Measurements from ENCODE around the gene LARGE1.

The LARGE1 gene

GRCh38 chr22:33888821-33889220, 31.5 kb downstream of the LARGE1 start:
- TF ChIP-seq, protein P1, sequence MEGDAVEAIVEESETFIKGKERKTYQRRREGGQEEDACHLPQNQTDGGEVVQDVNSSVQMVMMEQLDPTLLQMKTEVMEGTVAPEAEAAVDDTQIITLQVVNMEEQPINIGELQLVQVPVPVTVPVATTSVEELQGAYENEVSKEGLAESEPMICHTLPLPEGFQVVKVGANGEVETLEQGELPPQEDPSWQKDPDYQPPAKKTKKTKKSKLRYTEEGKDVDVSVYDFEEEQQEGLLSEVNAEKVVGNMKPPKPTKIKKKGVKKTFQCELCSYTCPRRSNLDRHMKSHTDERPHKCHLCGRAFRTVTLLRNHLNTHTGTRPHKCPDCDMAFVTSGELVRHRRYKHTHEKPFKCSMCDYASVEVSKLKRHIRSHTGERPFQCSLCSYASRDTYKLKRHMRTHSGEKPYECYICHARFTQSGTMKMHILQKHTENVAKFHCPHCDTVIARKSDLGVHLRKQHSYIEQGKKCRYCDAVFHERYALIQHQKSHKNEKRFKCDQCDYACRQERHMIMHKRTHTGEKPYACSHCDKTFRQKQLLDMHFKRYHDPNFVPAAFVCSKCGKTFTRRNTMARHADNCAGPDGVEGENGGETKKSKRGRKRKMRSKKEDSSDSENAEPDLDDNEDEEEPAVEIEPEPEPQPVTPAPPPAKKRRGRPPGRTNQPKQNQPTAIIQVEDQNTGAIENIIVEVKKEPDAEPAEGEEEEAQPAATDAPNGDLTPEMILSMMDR (IDR thresholded peaks at IDR 0.05; ENCODE audit: insufficient read depth, low read depth, low read length, missing control alignments) = no peak
- H3K4me3 ChIP-seq (ENCODE audit: low read length) = no peak overlapping the region
- DNase-seq (ENCODE audit: low read depth) = no peak

GRCh38 chr22:33887173-33887572, 33.1 kb downstream of the LARGE1 start:
- TF ChIP-seq, protein P1 (IDR thresholded peaks at IDR 0.05; ENCODE audit: insufficient read depth, low read depth, low read length, missing control alignments) = no peak
- DNase-seq (ENCODE audit: low read depth) = no peak
- H3K4me3 ChIP-seq (ENCODE audit: low read length) = no peak overlapping the region

DNA sequence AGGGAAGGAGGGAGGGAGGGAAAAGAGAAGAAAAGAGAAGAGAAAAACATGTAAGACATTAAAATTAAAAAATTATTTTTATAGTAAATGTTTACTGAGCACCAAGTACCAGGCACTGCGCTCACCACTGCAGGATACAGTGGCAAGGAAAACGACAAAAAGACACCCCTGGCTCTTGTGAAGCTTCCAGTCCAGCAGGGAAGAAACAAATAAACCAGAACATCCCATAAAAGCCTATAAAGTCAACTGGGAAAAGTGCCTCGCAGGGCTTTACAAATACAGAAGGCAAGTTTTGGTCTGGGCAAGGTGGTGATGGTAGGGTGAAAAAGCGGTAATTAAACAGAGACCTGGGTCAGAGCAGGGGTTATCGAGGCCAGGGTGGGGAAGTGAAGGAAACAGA, 33.6 kb downstream of the LARGE1 start:
- no peak for DNase-seq (ENCODE audit: low read depth)
- no peak overlapping the region for H3K4me3 ChIP-seq (ENCODE audit: low read length)
- TF ChIP-seq, protein P1 (IDR thresholded peaks at IDR 0.05; ENCODE audit: insufficient read depth, low read depth, low read length, missing control alignments) = no peak

DNA sequence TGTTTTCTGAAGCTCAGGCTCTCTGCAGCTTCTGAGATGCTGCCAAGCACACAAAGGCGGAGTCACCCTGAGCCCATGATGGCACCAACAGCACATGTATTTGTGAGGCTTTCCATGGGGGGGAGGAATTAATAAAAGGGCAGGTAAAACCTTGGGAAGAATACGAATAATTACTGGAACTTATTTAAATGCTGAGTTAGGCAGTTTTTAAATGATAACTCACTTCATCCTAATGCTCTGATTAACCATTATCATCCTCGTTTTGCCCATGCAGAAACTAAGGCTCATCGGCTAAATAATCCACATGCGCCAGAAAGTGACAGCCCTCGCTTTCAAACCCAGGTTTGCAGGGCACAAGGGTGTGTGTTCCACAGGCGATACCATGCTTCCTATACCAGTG, 35.4 kb downstream of the LARGE1 start:
- TF ChIP-seq, protein P1 (IDR thresholded peaks at IDR 0.05; ENCODE audit: insufficient read depth, low read depth, low read length, missing control alignments) = no peak
- no peak overlapping the region for H3K4me3 ChIP-seq (ENCODE audit: low read length)
- no peak for DNase-seq (ENCODE audit: low read depth)

DNA sequence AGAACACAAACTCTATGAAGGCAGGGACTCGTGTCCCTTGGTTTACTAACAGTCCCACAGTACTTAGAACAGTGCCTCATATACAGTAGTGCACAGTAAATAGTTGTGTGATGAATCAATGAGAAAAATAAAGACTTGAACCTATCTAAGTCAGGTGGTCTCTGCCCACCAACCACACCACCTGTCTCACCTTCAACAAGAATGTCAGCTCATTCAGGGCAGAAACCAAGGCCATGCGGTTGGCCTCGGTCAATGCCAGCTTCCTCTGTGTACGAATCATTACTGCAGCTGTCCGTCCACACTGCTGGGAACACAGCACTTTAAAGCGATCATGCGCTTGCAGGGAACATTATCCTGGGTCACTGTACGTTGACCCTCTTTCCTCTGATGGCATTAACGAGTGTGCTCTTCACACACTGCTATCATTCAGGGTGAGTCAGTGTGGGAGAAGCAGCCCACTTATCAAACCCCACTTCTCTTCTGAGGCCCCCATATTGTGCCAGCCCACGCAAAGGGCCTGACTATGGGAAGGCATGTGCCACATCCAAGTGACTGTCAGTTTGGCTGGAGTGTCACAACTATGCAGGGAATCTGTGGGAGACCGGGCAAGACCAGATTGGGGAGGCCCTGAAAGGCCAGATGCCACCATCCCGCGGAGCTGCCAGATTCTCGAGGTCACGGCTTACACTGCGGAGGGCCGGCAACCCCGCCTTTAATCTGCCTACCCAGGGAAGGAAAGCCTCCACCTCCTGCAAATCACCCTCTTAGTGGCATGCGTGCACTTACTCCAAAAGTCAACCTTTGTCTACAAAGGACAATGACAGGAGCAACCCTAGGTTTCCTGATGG, 36.1 kb downstream of the LARGE1 start:
- no peak for DNase-seq (ENCODE audit: low read depth)
- TF ChIP-seq, protein P1 (IDR thresholded peaks at IDR 0.05; ENCODE audit: insufficient read depth, low read depth, low read length, missing control alignments) = no peak
- H3K4me3 ChIP-seq (ENCODE audit: low read length) = no peak overlapping the region

DNA sequence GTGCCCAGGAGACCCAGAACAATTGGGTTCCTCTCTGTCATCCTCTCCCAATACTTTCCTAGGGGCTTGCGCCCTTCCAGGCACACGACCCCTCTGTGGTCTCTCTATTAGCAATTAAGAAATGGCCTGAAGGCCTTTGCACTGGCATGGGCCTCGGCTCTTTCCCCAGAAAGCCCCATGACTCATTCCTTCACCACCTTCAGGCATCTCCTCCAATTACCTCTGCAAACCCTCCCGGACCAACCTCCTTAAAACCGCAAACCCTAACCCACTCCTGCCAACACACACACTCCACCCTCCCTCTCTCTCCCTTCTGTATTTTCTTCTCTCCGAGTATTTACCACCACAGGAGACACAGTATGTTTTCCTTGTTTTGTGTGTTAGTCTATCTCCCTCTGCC, 36.7 kb downstream of the LARGE1 start:
- H3K4me3 ChIP-seq (ENCODE audit: low read length) = no peak overlapping the region
- DNase-seq (ENCODE audit: low read depth) = no peak
- TF ChIP-seq, protein P1 (IDR thresholded peaks at IDR 0.05; ENCODE audit: insufficient read depth, low read depth, low read length, missing control alignments) = no peak

DNA sequence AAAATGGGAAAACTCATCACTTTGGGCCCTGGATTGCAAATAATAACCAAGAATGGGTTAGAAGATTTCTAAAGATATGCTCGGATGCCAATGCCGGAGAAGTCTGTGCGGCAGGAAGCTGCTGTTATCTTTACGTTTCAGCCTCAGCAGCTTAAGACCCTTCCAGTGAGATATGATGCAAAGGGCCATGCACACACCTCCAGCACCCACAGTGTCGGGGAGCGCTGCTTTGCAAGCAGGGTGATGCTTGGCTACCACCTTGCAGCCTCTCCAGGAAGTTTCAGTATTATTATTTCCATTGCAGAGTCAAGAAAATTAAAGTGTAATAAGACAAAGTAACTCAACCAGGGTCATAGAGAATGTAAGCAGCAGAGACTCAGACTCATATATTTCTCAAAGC, 37.3 kb downstream of the LARGE1 start:
- TF ChIP-seq, protein P1 (IDR thresholded peaks at IDR 0.05; ENCODE audit: insufficient read depth, low read depth, low read length, missing control alignments) = no peak
- no peak overlapping the region for H3K4me3 ChIP-seq (ENCODE audit: low read length)
- DNase-seq (ENCODE audit: low read depth) = no peak

Measured in epithelial cell of esophagus (primary cell).